ENCODE results near the gene MAD2L1.

The MAD2L1 gene

GRCh38 chr4:120071192-120071795 lies 4.6 kb upstream of the MAD2L1 start:
- Histone ChIP-seq H3K36me3 (ENCODE audit: control insufficient read depth in 2 of 2, insufficient read depth in 1 of 2, low read length in 2 of 2) (no peaks in the 10 kb centered on the region), H3K4me3 (ENCODE audit: low read depth, low read length) (no peak overlapping the region), H3K27ac (ENCODE audit: extremely low read depth, low read depth, low read length) (no peak overlapping the region), H3K4me1 (ENCODE audit: control insufficient read depth, insufficient read depth, low read length) (no peaks in the 10 kb centered on the region; the same call in 1 of the 2 replicates), H3K9me3 (ENCODE audit: control insufficient read depth, insufficient read depth, low read depth, low read length) (no peaks in the 10 kb centered on the region)
- ChIA-PET CTCF (no interaction called here), POLR2A (no interaction called here)
- TF ChIP-seq ZBTB26 (tag by site-specific recombination; optimal IDR thresholded peaks at IDR 0.05) (no peak), ZNF514 (tag by site-specific recombination; IDR thresholded peaks at IDR 0.05) (no peak), ZNF654 (tag by site-specific recombination; IDR thresholded peaks at IDR 0.05; ENCODE audit: low read depth) (peak; percentile 70)

- Histone ChIP-seq H3K4me3 (ENCODE audit: low read depth, low read length) (no peak overlapping the region), H3K36me3 (ENCODE audit: control insufficient read depth in 2 of 2, insufficient read depth in 1 of 2, low read length in 2 of 2) (peaks cover 0 to 5% of the 10 kb centered on the region in 2 experiments; a peak in 1 of 3 replicates), H3K4me1 (ENCODE audit: control insufficient read depth, insufficient read depth, low read length) (no peaks in the 10 kb centered on the region; the same call in 1 of the 2 replicates), H3K27ac (ENCODE audit: extremely low read depth, low read depth, low read length) (no peak overlapping the region), H3K9me3 (ENCODE audit: control insufficient read depth, insufficient read depth, low read depth, low read length) (no peaks in the 10 kb centered on the region)
- TF ChIP-seq ZNF558 (tag by site-specific recombination; IDR thresholded peaks at IDR 0.05) (no peak), ZNF221 (tag by site-specific recombination; IDR thresholded peaks at IDR 0.05; ENCODE audit: borderline replicate concordance) (no peak), ZSCAN4 (tag by site-specific recombination; IDR thresholded peaks at IDR 0.05) (no peak), SP7 (tag by site-specific recombination; IDR thresholded peaks at IDR 0.05) (no peak), ATF2 (tag by site-specific recombination; IDR thresholded peaks at IDR 0.05; ENCODE audit: low read depth) (no peak), ZNF518A (tag by site-specific recombination; conservative IDR thresholded peaks at IDR 0.05; ENCODE audit: low read depth) (no peak), ZNF10 (tag by site-specific recombination; IDR thresholded peaks at IDR 0.05) (no peak), ZNF311 (tag by site-specific recombination; IDR thresholded peaks at IDR 0.05; ENCODE audit: borderline replicate concordance) (no peak), BCL11B (tag by site-specific recombination; IDR thresholded peaks at IDR 0.05; ENCODE audit: low read depth) (no peak), TCF7L2 (IDR thresholded peaks at IDR 0.05; ENCODE audit: borderline replicate concordance, low read depth, low read length) (no peak)
- CTCF ChIA-PET: interaction anchor here (1.4 kb wide), 1 partner anchor 1122 kb away, joined by 5 read pairs; no protein-coding TSS in a partner anchor
- POLR2A ChIA-PET: no interaction called here
These were observed 3.5 kb upstream of the MAD2L1 start for GRCh38 chr4:120070196-120070595.
